ENCODE data around the gene ACAD11.
"Not testable (repeated sequence)": the region's sequence is repeated elsewhere in the genome, so short reads cannot be mapped to it uniquely, and the experiment has no call there.

Gene ACAD11

GRCh38 chr3:132645058-132645457 is 14.6 kb downstream of the ACAD11 start:
- no peak for DNase-seq (ENCODE audit: low read depth)

GRCh38 chr3:132643366-132643765 is 16.2 kb downstream of the ACAD11 start:
- DNase-seq (ENCODE audit: low read depth): no peak

GRCh38 chr3:132642539-132642847 is 17.1 kb downstream of the ACAD11 start:
- no peak for DNase-seq (ENCODE audit: low read depth)

GRCh38 chr3:132641837-132642538 is 17.6 kb downstream of the ACAD11 start:
- no peak for DNase-seq (ENCODE audit: low read depth)

- not testable (repeated sequence) for DNase-seq (ENCODE audit: low read depth)
Observed at GRCh38 chr3:132641427-132641826, 18.2 kb downstream of the ACAD11 start.

- no peak for DNase-seq (ENCODE audit: low read depth)
Observed at GRCh38 chr3:132638706-132639105, 20.9 kb downstream of the ACAD11 start.

GRCh38 chr3:132637590-132637989 is 22.0 kb downstream of the ACAD11 start:
- DNase-seq (ENCODE audit: low read depth): no peak

GRCh38 chr3:132635052-132635451 is 24.6 kb downstream of the ACAD11 start:
- no peak for DNase-seq (ENCODE audit: low read depth)

GRCh38 chr3:132630612-132631011 is 29.0 kb downstream of the ACAD11 start:
- DNase-seq (ENCODE audit: low read depth): no peak

GRCh38 chr3:132629928-132630327 is 29.7 kb downstream of the ACAD11 start:
- no peak for DNase-seq (ENCODE audit: low read depth)

- DNase-seq (ENCODE audit: low read depth): no peak
Observed at GRCh38 chr3:132628157-132628556, 31.5 kb downstream of the ACAD11 start.

GRCh38 chr3:132626955-132627354 is 32.7 kb downstream of the ACAD11 start:
- DNase-seq (ENCODE audit: low read depth): no peak

GRCh38 chr3:132625613-132626012 is 34.0 kb downstream of the ACAD11 start:
- DNase-seq (ENCODE audit: low read depth): no peak

- DNase-seq (ENCODE audit: low read depth): no peak
Observed at GRCh38 chr3:132624790-132625189, 34.8 kb downstream of the ACAD11 start.

GRCh38 chr3:132623646-132624045 is 36.0 kb downstream of the ACAD11 start:
- no peak for DNase-seq (ENCODE audit: low read depth)

GRCh38 chr3:132622761-132623160 is 36.8 kb downstream of the ACAD11 start:
- no peak for DNase-seq (ENCODE audit: low read depth)

- no peak for DNase-seq (ENCODE audit: low read depth)
Observed at GRCh38 chr3:132622148-132622547, 37.5 kb downstream of the ACAD11 start.

GRCh38 chr3:132616780-132617179 is 42.8 kb downstream of the ACAD11 start:
- no peak for DNase-seq (ENCODE audit: low read depth)

- DNase-seq (ENCODE audit: low read depth): no peak
Observed at GRCh38 chr3:132615881-132616280, 43.7 kb downstream of the ACAD11 start.

- DNase-seq (ENCODE audit: low read depth): not testable (repeated sequence)
Observed at GRCh38 chr3:132615301-132615700, 44.3 kb downstream of the ACAD11 start.

GRCh38 chr3:132606620-132607019 is 53.0 kb downstream of the ACAD11 start:
- DNase-seq (ENCODE audit: low read depth): not testable (repeated sequence)

- no peak for DNase-seq (ENCODE audit: low read depth)
Observed at GRCh38 chr3:132606085-132606484, 53.5 kb downstream of the ACAD11 start.

- DNase-seq (ENCODE audit: low read depth): no peak
Observed at GRCh38 chr3:132605374-132605792, 54.2 kb downstream of the ACAD11 start.

GRCh38 chr3:132600614-132601013 is 59.0 kb downstream of the ACAD11 start:
- not testable (repeated sequence) for DNase-seq (ENCODE audit: low read depth)

Data from stimulated activated CD8-positive, alpha-beta memory T cell treated with anti-CD3 and anti-CD28 coated beads, Interleukin-12 subunit alpha, Interleukin-12 subunit beta, amount 100 ng/mL, for 1 hour (primary cell).